ENCODE data around the gene GALNT16. TPM values are rescaled to one million over a fixed set of nuclear protein-coding genes. Genes with fewer than 3 reads are reported as not detected.

GALNT16 gene
- 1.9 and 4.6 TPM in 2 replicates for total RNA-seq

DNA sequence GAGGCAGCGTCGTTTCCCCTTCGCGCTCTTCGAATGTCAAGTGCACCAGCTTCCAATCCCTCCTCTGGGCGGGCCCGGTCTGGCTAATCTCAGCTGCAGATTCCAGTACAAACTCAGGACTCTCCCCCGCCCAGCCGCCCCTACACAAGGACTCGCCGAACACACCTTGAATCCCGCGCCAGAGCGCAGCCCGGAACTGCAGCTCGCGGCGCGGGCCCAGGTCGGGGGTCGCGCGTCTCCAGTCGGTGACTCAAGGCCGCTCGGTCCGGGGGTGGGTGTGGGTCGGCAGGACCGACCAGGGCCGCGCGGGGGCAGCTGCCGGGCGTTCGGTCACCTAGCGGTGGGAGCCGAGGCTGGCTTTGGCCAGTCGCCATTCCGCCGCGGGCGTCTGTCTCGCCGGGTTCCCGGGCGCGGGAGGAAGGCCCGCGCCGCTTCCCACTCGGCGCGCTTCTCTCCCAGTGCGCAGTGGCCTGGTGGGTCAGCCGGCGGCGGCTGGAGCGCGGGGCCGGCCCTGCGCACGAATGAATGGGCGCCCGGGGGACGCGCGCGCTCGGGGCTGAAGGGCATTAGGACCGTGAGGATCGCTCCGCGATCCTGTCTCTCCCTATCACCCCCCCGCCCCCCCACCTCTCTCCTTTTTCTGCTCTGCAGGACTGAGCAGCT is at the start of gene GALNT16:
Gene GALNT16, plus strand, starts transcription at position 632 of the 663 bp plus-strand sequence. CDS start 133 bp downstream, outside the sequence.

GRCh38 chr14:69398053-69398817 is 138.3 kb downstream of the GALNT16 start, which contains the start of the genes ERH and SLC39A9:
Gene ERH, minus strand, starts transcription at chr14:69398299. Its CDS starts 66 bp downstream, at chr14:69398233.
Gene SLC39A9, plus strand, starts transcription at chr14:69398692. Its CDS starts 678 bp downstream, at chr14:69399370.

Other genes starting within 250 kb of the GALNT16 start
- 18.0 and 20.8 TPM in 2 replicates for gene DCAF5, start 107.0 kb upstream of the GALNT16 start, total RNA-seq
- 17.2 and 23.6 TPM in 2 replicates for gene EXD2, start 68.7 kb upstream of the GALNT16 start, total RNA-seq
- 113 and 161 TPM in 2 replicates for gene ERH, start 138.1 kb downstream of the GALNT16 start, total RNA-seq
- gene SLC39A9, start 138.5 kb downstream of the GALNT16 start, total RNA-seq = 115 and 116 TPM in 2 replicates
- under 0.01 TPM in 2 replicates for gene PLEKHD1, start 224.6 kb downstream of the GALNT16 start, total RNA-seq

Measured in smooth muscle cell of trachea (primary cell).